ENCODE measurements around the gene TOP2B.

Gene TOP2B

GRCh38 chr3:25583343-25583742, 81.4 kb downstream of the TOP2B start:
- DNase-seq (ENCODE audit: low spot score): no peak
- TF ChIP-seq CTCF (IDR thresholded peaks at IDR 0.05; ENCODE audit: extremely low read depth, missing control alignments): no peak

GRCh38 chr3:25582242-25582641, 82.5 kb downstream of the TOP2B start:
- DNase-seq (ENCODE audit: low spot score): no peak
- no peak for TF ChIP-seq CTCF (IDR thresholded peaks at IDR 0.05; ENCODE audit: extremely low read depth, missing control alignments)

- no peak for TF ChIP-seq CTCF (IDR thresholded peaks at IDR 0.05; ENCODE audit: extremely low read depth, missing control alignments)
- no peak for DNase-seq (ENCODE audit: low spot score)
Measured at GRCh38 chr3:25581823-25582222, 82.9 kb downstream of the TOP2B start.

GRCh38 chr3:25581335-25581734, 83.4 kb downstream of the TOP2B start:
- DNase-seq (ENCODE audit: low spot score): no peak
- no peak for TF ChIP-seq CTCF (IDR thresholded peaks at IDR 0.05; ENCODE audit: extremely low read depth, missing control alignments)

GRCh38 chr3:25580534-25580933, 84.2 kb downstream of the TOP2B start:
- no peak for DNase-seq (ENCODE audit: low spot score)
- TF ChIP-seq CTCF (IDR thresholded peaks at IDR 0.05; ENCODE audit: extremely low read depth, missing control alignments): no peak

- no peak for TF ChIP-seq CTCF (IDR thresholded peaks at IDR 0.05; ENCODE audit: extremely low read depth, missing control alignments)
Measured at GRCh38 chr3:25578059-25578458, 86.6 kb downstream of the TOP2B start.

GRCh38 chr3:25576831-25577454, 87.8 kb downstream of the TOP2B start:
- no peak for DNase-seq (ENCODE audit: low spot score)
- TF ChIP-seq CTCF (IDR thresholded peaks at IDR 0.05; ENCODE audit: extremely low read depth, missing control alignments): no peak

More at GRCh38 chr3:25578059-25578458, 86.6 kb downstream of the TOP2B start:
- no peak for DNase-seq (ENCODE audit: low spot score)

All from GM20000 (cell line).